HG03025 (cell line): ENCODE data around the gene KRIT1.
"Not testable (repeated sequence)": the region's sequence is repeated elsewhere in the genome, so short reads cannot be mapped to it uniquely, and the experiment has no call there.

Experiments used
- ATAC-seq: cut with Tn5 transposase; IDR thresholded peaks from one replicate; pipeline ENCODE4 v1.9.1; 2021; ENCODE audit warnings: mild to moderate bottlenecking, moderate library complexity; ENCODE audit not compliant: unreplicated experiment, low FRiP score

The KRIT1 gene

DNA sequence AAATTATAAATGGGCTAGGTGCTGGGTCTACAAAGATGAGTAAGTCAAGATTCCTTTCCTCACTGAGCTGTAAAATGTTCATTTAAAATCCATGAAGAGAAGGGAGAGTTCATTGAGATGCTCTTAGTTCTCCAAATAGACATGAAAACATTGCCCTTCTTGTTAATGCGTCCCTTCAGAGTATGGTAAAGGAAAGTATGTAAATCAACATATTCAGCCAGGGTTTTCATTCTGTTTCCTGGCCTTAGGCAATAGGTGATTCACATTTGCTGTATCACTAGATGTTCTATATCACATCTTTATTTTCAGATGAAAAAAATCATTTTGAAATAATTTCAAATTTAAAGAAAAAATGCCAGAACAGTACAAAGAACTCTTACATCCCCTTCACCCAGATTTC is 5.5 kb upstream of the KRIT1 start:
- no peak for ATAC-seq

GRCh38 chr7:92250603-92251002 is 4.9 kb upstream of the KRIT1 start:
- no peak for ATAC-seq

- peak; percentile 26 for ATAC-seq
These were observed 817 bp upstream of the KRIT1 start for GRCh38 chr7:92246360-92247101.

GRCh38 chr7:92244808-92245486 is 767 bp downstream of the KRIT1 start:
- no peak for ATAC-seq

DNA sequence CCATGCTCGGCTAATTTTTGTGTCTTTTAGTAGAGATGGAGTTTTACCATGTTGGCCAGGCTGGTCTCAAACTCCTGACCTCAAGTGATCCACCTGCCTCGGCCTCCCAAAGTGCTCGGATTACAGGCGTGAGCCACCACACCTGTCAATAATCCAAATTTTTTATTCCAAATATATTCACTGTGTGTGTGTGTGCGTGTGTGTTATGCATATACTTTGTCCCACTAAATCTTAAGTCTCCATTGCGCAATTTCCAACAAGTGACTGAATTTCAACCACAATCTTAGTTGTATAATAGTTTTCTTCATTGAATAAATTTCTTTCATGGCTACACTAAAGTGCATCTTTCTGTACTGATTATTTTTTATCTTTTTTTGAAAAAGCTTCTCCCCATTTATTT is 2.7 kb downstream of the KRIT1 start:
- ATAC-seq = no peak

DNA sequence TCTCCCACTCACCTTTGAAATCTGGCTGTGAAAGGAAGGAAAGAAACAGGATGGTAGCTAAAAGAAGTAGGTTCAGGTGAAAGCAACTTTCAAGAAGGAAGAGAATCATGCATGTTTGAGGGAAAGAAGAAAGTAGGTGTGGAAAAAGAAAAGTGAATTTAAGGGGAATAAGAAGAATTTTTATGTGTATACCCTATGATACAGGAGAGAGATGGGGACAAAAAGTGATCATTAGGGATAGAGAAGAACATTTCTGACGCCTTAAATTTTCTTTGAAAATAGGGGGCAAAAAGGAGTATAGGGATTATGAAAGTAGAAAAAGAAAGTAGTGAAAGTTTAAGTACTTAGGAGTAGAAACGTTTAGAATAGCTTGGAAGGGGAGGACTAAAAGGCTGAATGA is 15.2 kb downstream of the KRIT1 start:
- ATAC-seq = no peak

- ATAC-seq = no peak
These were observed 17.0 kb downstream of the KRIT1 start for GRCh38 chr7:92228742-92229141.

DNA sequence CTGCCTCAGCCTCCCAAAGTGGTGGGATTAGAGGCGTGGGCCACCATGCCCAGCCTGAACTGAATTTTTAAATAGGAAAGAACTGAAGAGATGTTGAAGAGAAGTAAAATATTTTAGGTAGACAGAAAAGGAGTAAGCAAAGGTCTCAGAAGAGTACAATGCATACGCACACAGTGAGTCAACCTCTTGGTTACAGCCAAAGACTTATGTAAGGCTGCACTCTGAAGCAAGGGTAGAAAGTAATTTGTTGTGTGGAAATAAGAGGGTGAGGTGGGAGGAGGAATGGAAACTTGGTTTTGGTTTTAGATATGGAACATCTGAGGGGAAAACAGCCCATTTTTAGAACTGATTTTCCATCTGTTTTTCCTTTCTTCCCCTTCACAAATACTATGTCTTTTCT is 17.6 kb downstream of the KRIT1 start:
- no peak for ATAC-seq

- ATAC-seq = no peak
These were observed 18.7 kb downstream of the KRIT1 start for GRCh38 chr7:92226981-92227380.

DNA sequence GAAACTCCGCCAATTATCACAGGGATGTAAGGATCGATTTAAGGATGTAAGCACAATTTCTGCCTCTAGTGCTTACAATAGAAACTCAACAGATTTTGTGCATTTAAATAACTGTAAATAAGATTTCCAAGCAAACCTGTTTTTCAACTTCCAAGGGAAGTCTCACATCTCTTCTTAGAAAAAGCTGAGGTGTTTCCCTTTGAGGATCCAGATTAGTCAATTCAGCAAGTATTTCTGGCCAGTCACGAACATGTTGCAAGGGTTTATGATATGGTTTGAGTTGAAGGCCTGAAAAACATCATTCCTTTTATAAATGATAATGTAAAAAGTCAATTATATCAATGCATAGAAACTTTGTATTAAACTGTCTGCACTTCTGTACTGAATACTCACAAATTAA is 23.9 kb downstream of the KRIT1 start:
- ATAC-seq = no peak

GRCh38 chr7:92206672-92207071 is 39.0 kb downstream of the KRIT1 start:
- ATAC-seq = no peak

DNA sequence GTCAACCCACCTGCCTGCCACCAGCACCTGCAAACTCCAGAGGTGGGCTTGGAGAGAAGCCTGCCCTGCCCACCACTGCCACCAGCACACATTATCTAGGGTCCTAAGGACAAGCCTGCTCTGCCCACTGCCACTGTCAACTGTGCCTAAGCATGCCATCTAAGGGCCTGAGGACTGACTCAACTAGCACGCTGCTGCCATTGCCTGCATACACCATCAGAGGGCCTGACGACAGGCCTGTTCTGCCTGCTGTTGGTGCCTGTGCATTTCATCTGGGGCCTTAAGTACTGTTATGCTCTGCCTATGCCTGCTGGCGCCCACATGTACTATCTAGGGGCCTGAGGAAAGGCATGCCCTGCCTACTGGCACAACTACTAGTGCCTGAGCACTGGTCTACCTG is 39.7 kb downstream of the KRIT1 start:
- ATAC-seq = no peak

DNA sequence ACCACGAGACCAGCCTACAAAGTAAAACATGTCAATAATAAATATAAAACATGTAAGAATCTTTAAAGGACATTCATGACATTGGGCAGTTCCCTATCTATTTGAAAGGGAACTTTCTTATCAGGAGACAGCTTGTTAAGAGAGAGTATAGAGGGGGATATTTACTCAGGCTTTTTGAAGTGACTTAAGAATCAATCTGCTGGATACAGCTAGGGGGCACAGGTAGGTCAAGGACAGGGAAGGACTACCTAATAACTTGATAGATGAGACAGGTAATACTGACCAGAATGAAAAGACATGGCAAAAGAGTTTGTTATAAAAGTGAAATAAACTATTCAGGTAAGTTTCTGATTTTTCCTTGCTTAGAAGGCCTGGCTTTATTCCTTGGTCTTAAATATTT is 44.9 kb downstream of the KRIT1 start:
- ATAC-seq = no peak

GRCh38 chr7:92192326-92192725 is 53.4 kb downstream of the KRIT1 start:
- ATAC-seq = no peak

- not testable (repeated sequence) for ATAC-seq
These were observed 56.5 kb downstream of the KRIT1 start for GRCh38 chr7:92189246-92189645.

DNA sequence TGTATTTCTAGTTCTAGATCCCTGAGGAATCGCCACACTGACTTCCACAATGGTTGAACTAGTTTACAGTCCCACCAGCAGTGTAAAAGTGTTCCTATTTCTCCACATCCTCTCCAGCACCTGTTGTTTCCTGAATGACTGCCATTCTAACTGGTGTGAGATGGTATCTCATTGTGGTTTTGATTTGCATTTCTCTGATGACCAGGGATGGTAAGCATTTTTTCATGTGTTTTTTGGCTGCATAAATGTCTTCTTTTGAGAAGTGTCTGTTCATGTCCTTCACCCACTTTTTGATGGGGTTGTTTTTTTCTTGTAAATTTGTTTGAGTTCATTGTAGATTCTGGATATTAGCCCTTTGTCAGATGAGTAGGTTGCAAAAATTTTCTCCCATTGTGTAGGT is 61.4 kb downstream of the KRIT1 start:
- ATAC-seq = not testable (repeated sequence)

- no peak for ATAC-seq
These were observed 66.5 kb downstream of the KRIT1 start, which contains the start of gene LRRD1 for GRCh38 chr7:92178928-92179924. Gene LRRD1, minus strand, starts transcription at chr7:92179142. Its CDS starts 13,940 bp downstream, at chr7:92165202.

DNA sequence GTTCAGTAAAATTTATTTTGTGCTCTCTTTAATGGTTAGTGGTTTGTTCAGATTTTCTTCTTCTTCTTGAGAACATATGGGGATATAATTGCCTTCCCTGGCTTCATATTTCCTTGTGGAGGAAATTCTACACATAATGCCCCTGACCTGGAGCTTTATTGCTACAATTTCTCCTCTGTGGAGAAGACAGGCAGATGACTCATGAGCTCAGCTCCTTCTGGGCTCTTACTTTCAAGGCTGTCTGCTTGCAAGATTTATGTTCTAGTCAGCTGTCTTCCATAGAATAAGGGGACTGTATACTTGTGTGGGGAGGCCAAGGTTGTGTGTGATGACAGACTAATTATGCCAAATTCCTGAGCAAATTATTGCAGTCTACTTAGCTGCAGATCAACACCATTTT is 68.4 kb downstream of the KRIT1 start:
- no peak for ATAC-seq

- ATAC-seq = not testable (repeated sequence)
These were observed 76.2 kb downstream of the KRIT1 start for GRCh38 chr7:92169529-92169928.

DNA sequence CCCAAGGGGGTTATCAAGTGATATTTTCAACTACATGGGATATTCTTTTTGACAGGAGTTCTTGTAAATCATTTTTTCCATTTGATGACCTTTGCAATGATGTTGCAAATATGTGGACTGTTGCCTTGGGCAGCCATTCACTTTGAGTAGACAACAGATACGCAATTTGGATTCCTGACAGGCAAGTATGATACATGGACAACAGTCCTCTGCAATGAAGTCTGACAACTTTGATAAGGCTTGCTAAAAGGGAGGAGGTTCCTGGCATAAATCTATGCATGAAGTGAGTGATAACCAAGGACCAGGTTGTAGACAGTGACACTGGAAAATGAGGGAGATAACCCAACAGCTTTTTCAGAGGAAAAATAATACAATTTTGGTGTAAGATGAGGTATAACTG is 84.4 kb downstream of the KRIT1 start:
- no peak for ATAC-seq
